OCI-M1 (cell line): ENCODE measurements around the gene PRICKLE3.
"Not testable (repeated sequence)": the region's sequence is repeated elsewhere in the genome, so short reads cannot be mapped to it uniquely, and the experiment has no call there.

Experiments
- DNase-seq: peaks from one replicate; lab custom pipeline; 2025; lab: John Stamatoyannopoulos, UW

PRICKLE3 gene

GRCh38 chrX:49155900-49156837 is 30.0 kb downstream of the PRICKLE3 start:
- peak; percentile 95 for DNase-seq

- DNase-seq, result peak; percentile 96
These were observed 30.8 kb downstream of the PRICKLE3 start for GRCh38 chrX:49155243-49155899.

GRCh38 chrX:49153467-49153866 is 32.7 kb downstream of the PRICKLE3 start:
- no peak for DNase-seq

GRCh38 chrX:49149291-49149690 is 36.9 kb downstream of the PRICKLE3 start:
- not testable (repeated sequence) for DNase-seq

- DNase-seq, result peak; percentile 95
These were observed 37.6 kb downstream of the PRICKLE3 start for GRCh38 chrX:49148390-49149100.

- DNase-seq, result no peak
These were observed 38.2 kb downstream of the PRICKLE3 start for GRCh38 chrX:49147936-49148335.

- DNase-seq, result no peak
These were observed 38.9 kb downstream of the PRICKLE3 start for GRCh38 chrX:49147282-49147681.

GRCh38 chrX:49143154-49143553 is 43.0 kb downstream of the PRICKLE3 start:
- not testable (repeated sequence) for DNase-seq

- DNase-seq, result not testable (repeated sequence)
These were observed 43.9 kb downstream of the PRICKLE3 start for GRCh38 chrX:49142264-49142663.

GRCh38 chrX:49139713-49140112 is 46.5 kb downstream of the PRICKLE3 start:
- DNase-seq, result peak; percentile 65

GRCh38 chrX:49137492-49137891 is 48.7 kb downstream of the PRICKLE3 start:
- no peak for DNase-seq

- DNase-seq, result no peak
These were observed 52.4 kb downstream of the PRICKLE3 start for GRCh38 chrX:49133759-49134158.

GRCh38 chrX:49132275-49132674 is 53.9 kb downstream of the PRICKLE3 start:
- not testable (repeated sequence) for DNase-seq

GRCh38 chrX:49129427-49129826 is 56.7 kb downstream of the PRICKLE3 start:
- no peak for DNase-seq

- not testable (repeated sequence) for DNase-seq
These were observed 58.4 kb downstream of the PRICKLE3 start for GRCh38 chrX:49127742-49128258.
